NCI-H226 (cell line): ENCODE results near the gene TIAM1.

Source experiments
- DNase-seq: peaks from one replicate; pipeline ENCODE4 v3.0.0-alpha.2; 2015

Gene TIAM1

DNA sequence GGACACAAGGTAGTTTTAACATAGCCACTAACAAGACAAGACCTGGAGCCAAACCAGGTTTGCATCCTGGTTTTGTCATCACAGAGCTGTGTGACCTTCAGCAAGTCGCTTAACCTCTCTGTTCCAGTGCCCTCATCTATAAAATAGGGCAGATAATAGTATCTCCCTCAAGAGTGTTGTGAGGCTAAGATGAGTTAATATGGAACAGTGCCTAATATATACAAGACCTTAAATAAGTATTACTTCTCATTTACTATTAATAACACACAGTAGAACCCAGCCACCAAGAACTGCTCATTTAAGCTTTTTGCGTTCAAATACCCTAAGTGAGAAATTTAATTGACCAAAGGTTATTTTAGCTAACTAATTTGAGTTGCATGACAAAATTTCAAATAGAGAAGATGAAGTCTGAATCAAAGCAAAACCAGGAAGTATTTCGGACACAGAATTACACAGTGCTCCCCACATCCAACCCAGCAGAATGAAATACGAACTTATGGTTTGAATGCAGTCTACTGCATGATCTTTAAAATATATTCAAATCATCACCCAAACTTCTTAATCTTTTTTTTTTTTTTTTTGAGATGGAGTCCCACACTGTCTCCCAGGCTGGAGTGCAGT is 181.9 kb downstream of the TIAM1 start:
- no peak for DNase-seq

DNA sequence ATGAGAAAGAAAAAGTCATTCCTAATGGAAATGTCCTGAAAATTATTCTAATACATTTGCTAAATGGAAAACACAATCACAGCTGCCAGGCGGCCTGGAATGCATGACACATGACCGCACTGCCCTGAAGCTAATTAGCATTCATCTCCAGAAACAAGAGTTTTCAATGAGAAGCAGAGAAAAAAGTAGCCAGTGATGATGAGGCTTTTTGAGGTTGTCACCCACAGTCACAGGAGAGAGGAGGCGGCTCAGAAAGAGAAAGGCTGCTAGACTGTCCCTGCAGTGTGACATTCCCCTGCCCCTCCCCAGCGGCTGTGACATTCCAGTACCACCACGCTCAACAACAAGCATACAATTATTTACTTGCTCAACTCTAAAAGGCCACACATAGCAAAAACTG is 182.9 kb downstream of the TIAM1 start:
- no peak for DNase-seq

DNA sequence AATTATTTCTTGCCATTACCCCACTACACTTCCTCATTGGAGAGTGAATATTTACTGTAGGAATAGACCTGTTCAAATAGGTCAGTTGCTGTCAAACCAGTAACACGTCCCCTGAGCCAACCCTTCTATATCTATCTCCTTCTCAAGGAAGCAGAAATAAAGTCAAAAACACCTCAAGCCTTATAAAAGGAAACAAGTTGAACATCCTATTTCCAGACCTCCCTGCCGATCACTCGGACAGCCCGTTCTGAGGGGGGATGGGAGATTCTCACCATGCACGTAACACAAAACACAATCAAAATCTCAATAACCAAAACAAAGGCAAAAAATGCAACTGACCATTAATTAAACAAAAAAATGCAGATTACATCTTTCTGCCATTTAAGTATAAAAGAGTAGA is 184.3 kb downstream of the TIAM1 start:
- DNase-seq, result no peak

DNA sequence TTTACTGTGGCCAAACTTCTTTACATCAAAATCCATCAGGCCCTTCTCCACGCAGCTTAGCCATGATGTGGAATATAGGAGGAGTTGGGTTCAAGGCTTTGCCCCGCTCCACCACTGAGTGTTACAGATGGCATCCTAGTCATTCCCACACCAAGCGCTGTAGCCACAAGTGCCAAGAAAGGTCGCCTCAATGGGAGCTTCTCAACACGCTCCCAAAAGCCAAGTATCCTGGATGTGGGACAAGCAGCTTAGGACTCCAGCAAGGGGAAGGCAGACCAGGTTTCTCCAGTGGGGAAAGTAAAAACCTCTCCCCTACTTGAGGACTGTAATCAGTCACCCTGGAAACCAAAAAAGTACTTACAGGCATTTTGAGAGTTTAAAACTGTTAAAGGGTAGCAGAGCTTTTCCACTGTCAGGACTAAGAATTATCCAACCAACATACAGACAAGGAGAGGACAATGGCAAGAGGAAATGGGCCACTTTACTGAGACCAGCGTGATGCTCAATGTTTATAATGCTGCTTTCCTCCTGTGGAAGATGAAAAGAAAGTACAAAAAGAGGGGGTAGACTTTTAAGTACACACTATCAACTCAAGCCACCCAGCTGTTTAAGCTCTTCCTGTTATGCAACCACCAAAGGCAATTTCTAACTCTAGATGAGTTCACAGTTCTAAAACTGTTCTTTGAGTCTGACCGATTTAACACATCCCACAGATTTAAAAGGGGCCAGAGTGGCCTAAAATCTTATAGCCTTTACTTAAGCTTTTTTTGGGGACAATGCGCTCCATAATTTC is 185.1 kb downstream of the TIAM1 start:
- DNase-seq, result no peak

DNA sequence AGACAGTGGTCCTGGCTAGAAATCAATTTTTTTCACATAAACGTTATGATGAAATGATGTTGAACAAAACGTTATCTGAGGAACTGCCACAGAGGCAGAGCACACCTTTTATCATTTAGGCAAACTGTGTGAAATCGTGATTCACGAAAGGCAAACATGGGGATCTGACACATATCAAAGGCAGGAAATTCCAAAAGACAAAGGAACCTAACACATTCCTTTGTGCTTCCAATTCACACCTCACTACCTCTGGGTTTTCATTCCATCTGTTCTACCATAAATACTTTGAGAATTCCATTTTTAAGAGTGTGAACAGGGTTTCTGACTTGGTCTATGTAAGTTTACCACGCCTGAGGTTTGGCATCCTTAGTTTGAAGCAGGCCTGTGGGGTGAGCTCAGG is 186.3 kb downstream of the TIAM1 start:
- no peak for DNase-seq

DNA sequence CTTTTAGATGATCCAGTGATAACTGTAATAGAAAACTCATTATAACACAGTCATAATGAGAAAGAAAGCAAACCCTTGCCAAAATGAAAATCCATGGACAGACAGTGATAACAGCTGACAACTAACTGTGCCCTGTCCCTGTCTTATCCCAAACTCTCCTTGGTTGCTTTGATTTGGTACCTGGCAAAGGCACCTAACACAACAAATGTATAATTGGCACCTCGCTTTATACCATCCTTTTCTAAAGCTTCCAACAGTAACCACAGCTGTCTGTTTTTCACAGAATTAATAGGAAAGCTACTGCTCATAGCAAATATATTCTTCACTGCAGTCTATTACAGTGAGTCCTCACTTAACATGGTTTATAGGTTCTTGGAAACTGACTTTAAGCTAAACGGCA is 187.4 kb downstream of the TIAM1 start:
- no peak for DNase-seq

DNA sequence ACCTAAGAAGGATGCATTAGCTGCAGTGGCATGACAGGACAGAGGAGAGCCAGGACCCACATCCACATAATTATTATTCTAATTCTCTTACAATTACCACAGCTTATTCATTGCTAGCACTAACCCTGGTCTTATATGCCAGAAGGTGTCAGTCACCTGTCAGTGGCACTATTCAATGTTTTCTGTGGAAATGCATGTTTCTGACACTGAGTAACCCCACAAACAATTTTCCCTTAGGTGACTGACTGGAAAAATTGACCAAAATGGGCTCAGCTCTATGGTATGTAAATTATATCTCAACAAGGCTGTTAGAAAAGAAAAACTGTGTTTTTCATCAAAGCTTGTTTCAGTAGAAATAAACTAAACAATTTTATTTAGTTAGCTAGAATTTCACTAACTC is 187.9 kb downstream of the TIAM1 start:
- DNase-seq, result no peak

DNA sequence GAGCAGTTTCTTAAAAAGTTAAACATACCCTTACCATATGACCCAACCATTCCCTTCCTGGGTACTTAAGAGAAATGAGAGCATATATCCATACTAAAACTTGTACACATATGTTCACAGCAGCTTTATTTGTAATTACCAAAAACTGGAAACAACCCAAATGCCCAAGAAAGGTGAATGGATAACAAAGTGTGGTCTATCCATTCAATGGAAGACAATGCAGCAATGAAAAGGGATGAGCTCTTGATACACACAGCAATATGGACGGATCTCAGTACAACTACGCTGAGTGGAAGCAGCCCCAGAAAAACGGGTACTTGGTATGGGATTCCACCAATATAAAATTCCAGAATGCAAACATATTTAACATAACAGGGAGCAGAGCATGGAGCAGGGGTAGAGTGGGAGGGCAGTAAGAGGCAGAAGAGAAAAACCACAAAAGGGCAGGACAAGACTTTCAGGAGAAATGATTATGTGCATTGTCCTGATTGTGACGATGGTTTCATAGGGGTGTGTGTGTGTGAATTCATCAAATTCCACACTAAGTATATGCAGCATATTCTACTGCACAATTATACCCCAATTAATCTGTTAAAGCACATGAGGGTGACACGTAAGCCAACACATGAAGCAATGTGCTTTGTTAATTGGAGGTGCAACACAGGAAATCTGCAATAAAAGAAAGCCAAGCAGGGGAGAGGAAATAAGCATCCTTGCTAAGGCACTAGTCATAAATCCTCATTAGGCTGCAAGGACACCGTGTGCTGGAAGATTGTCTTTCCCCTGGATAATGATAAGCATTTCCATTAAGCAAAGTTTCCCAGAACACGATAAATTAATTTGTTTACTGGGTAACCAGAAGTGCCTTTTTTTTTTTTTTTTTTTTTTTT is 192.7 kb downstream of the TIAM1 start:
- DNase-seq, result no peak

DNA sequence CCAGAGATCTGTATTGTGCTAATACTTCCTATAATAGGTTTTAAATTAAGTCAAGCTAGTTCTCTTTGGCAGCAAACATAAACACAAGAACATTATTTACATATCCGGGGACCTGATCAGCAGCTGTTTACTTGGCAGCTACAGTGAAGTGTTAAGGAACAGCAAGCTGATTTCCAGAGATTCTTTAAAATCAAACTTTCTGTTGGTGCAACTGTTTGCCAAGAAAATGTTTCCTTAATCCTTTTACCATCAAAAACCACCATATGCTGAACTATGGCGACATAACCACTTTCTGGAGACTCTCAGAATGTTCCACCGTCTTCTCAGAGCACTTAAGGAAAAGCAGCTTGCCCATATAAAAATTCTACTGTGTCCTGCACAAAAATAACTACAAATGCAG is 198.8 kb downstream of the TIAM1 start:
- DNase-seq, result no peak

DNA sequence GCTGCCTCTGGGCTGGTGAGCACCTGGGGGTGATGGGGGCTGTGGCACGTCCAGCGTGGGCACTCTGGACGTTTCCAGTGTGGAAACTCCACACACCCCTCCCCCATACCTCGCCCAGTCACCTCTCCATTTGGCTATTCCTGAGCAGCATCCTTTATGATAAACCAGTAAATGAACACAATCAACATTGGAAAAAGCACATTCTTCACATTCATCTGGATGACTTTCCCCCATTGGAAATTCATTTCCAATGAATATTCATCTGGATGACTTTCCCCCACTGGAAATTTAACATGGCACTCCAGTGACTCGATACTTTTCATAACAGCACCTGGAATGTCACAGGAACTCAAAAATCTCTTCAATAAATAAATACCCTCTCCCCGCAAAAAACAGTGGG is 201.0 kb downstream of the TIAM1 start:
- DNase-seq, result no peak

DNA sequence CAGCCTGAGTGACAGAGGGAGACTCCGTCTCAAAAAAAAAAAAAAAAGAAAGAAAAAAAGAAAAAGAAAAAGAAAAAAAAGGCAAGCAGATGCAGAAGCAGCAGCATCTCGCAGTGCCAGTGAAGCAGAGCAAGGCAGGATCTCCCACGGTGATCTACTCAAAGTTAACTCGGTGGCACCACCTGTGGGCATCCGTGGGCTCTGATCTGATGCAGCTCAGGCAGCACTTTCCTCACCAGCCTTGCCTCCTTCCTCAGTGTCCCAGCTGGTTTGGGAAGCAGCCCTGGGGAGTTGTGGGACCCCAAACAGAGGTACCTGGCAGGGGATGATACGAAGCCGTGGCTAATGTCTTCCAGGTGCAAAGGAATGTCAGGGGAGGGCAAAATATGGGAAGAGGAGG is 201.5 kb downstream of the TIAM1 start:
- no peak for DNase-seq

DNA sequence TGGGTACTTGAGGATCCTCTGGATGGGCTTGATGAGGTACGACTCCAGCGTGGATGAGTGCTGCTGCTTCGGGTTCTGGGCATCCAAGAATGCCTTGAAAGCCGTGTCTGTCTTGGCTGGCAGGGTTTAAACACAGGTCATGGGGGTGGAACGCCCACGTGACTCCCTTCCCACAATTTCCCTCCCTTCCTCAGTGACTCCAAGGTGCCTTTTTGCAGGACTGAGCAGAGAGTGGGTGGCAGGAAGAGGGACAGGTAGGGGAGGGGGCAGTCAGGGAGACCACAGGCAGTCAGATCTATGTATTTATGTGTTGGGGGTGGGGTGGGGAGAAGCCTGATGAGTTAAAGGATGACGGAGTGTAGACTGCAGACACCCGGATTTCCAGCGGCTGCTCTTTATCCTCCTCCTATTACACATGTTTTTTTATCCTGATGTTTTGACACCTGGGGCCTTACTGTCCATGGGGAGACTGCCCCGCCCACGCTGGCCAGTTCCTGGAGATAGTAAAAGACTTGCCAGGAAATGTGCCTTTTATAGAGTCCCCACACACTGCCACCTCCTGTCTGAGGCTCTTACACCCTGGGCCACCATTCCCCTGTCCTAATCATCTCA is 202.6 kb downstream of the TIAM1 start:
- no peak for DNase-seq

DNA sequence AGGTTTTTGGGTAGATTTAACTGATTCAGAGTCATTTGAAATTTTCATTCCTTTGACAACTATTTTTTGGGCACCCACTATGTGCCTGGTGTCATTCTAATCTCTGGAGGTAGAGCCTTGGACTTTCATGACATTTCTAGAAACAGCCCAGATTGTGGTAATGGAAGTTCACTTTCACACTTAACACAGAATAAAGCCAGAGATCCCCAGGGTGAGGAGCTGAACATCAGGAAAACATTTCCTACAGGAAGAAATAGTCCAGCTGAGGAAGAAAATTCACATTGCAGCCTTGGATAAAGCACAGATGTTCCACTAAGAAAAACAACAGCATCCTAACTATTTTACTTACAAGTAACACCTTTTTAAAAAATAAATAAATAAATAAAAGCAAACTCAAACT is 203.4 kb downstream of the TIAM1 start:
- no peak for DNase-seq

DNA sequence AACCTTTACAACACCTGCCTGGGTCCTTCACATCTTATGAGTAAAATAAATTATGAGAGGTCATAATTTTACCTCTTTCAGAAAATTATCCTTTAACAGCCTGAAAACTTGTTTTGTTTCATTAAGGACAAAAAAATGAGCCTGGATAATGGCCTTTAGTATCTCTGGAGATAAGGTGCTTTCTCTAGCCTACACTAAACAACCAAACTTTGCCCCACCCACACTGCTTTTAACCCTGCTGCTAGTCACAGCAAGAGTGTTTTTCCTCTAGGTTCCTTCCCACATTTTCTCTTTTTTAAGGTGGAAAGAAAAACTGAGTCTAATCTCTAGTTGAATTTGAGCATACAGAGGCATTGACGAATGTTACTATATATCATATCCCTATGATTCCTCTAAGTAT is 204.0 kb downstream of the TIAM1 start:
- DNase-seq, result no peak

DNA sequence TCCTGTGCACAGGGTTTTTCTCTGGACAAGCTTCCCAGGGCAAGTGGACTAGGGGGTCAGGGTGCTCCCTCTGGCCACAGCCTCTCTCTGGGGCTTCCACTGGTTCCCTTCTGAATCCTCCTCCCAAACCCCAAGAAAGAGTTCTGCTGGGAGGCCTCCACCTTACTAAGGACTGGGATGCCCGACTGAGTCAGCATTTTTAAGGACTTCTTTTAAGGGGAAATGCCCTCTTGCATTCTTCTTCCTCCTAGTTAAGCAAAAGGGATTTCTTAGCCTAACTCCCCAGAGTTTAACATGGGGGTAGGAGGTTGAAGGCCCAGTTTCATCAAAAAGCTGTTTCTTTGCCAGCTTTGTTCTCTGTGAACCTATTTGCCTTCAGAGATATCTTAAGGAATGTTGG is 206.1 kb downstream of the TIAM1 start:
- DNase-seq, result no peak

DNA sequence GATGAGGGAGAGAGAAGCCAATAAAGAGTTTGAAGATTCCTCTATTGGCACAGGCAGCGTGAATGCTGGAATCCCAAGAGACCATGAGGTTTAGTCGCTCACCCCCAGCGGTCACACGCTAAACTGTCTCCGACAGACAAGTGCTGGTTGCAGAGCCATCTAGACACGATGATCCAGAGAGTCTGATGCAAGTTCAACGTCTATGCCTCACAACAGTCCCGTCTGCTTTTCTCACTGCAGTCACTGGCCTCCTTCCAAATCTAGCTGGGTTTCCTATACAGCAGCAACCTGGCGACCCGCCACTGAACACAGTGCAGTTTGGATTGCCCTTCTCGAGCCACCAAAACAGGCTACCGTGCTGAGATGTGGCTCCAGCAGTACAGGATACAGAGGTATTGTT is 207.2 kb downstream of the TIAM1 start:
- DNase-seq, result no peak

DNA sequence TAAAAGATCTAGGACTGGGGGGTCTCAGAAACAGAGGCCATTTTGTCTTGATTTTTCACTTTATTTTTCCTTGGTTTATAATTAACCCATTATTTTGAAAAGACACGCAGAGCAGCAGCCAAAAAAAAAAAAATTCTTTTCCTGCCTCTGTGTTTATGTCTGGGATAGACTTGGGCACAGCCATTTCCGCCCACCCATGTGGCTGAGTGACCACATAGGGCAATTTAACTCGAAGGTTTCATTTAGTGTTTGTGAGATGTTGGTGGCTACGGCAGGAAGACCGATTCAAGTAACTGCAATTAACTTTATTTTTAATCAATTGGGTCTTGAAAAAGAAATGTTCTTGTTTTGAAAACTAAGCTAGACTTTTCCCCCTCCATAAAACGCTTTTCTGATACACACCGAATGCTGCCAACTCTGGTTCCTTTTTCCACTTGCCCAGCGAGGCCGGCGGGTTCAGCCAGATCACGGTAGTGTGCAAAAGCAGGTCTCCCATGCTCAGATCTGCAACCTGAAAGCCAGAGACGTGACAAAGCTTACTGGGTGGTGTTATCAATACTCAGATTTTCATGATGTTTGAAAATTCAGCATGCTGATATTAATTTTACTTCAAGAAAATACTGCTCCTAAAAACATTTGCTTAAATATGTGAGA is 208.4 kb downstream of the TIAM1 start:
- no peak for DNase-seq

DNA sequence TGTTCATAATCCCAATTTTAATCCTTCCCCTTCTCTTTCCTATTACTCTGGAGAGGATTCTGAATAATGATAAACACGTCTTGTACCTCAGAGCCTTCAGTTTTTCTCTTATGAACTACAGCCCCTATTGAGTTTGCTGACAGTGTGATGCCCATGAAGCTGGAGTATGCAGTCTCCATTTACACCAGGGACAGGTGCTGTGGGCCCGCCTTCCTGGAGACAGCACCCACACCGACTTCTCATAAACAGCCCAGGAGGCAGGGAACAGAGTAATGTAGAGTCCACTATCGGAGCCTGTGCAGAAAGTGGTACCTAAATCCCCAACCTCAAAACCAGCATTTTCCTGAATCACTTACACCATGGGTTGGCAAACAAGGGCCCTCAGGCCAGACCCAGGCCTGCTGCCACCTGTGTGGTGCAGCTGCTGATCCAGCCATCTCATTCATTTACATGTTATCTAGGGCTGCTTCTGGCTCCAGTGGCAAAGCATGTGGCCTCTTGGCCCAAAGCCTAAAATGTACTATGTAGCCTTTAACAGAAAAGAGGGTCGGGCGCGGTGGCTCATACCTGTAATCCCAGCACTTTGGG is 210.7 kb downstream of the TIAM1 start:
- DNase-seq, result no peak

DNA sequence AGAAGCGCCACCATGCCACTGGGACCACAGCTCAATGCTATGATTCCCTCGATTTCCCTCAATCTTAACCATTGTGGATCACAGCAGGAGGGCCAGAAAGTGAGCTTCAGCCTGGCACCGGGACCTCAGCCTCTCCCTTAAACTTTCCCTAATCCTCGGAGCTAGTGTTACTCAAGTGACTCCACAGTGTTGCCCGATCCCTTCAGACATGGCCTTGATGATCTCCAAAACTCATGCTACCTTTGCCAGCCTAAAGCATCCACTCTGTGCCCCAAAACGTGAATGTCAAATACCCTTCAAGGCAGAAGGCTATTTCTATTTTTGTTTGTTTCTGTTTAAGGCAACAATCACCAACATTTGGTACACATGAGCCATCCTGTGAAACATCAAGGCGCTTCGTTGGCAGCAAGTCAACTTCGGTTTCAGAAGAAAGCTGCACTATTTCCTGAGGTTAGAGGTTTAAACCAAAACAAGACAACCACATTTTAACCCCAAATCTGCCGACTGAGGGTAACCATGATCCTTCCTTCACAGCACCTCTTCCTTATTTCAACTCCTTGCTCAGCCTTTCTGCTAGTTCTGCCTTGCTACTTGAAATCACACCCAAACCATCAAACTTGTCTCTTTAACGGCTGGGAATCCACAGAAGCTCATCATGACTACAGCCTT is 211.4 kb downstream of the TIAM1 start:
- no peak for DNase-seq

DNA sequence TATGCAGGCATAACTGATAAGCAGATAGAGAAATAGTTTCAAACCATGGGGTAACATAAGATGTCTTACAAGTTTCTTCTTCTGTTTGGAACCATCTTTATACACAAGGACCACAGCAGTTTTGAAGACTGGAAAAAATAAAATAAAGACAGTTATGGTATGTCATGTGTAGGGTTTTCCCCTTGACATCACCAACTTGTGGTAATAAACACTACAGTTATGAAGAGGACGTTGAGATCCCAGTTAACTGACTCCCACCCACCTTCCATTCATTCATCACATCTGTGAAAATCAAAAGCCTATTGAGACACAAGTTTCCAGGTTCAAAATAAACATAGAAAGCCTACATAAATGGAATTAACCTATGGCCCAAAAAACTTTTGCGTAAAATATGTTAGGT is 213.2 kb downstream of the TIAM1 start:
- DNase-seq, result no peak

DNA sequence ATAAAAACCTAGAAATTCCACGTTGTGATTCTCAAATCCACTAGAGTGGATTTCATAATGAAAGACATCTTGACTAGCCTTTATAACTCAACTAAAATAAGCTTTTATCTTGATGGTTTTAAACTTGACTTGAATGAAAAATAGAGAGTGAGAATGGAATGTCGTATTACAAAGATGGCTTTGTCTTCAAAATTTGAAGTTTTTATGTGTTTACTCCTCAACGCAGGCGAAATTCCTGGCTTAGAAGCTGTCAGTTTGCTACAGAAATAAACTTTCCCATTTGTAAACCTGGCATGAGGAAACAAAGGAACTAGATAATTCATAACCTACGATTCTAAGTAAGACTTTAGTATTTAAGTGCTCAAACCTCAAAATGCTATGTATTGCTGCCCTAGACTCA is 215.8 kb downstream of the TIAM1 start:
- no peak for DNase-seq

DNA sequence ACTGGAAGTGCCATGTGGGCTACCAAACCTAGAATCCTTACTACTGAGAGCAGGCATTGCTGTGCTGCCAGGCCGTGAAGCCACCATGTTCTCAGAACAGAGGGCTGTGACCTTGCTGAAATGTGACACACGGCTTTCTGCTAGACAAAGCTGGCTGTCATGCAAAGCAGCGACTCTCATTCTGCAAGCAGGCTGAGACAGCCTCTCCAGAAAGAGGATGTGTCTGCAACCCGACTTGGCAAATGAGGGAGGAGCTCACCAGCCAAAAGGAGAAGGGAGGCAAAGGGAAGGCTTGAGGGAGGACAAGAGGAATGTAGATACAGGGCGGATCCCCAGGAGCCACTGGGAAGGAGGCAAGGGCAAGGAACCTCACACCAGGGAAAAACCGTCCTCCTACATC is 220.1 kb downstream of the TIAM1 start:
- no peak for DNase-seq
